Gastrocnemius medialis (tissue), 4 donors: Measurements from ENCODE around the gene INTS13. TPM values are rescaled to one million over a fixed set of nuclear protein-coding genes. Genes with fewer than 3 reads are reported as not detected.

Experiments
- ATAC-seq, 2 donors: fragments of 150-250 bp; one replicate each; pipeline ENCODE4 v1.9.1; 2016
- DNase-seq, 2 donors: peaks; one replicate each; pipeline ENCODE4 v3.0.0-alpha.2; 2019
- H3K27ac ChIP-seq, 4 donors: fragments of 200-600 bp; sonication (generic); 1 replicate in 1 of 4; 2 replicates in 3 of 4; pipeline ENCODE4 v1.5.1; 2016 to 2018; ENCODE audit warnings: mild to moderate bottlenecking in 2 of 4, moderate library complexity in 1 of 4
- H3K27me3 ChIP-seq, 3 donors: fragments of 200-600 bp; sonication (generic) in 2 of 3; 1 replicate in 1 of 3; 2 replicates in 2 of 3; pipeline versions ENCODE4 v1.5.1 to v1.6.0; 2016 to 2019; ENCODE audit warnings: mild to moderate bottlenecking in 1 of 3, moderate library complexity in 1 of 3
- H3K36me3 ChIP-seq, 2 donors: fragments of 200-600 bp; sonication (generic) in 1 of 2; one replicate each; pipeline ENCODE4 v1.5.1; 2017 to 2018
- H3K4me1 ChIP-seq, 2 donors: fragments of 200-600 bp; sonication (generic) in 1 of 2; one replicate each; pipeline ENCODE4 v1.5.1; 2016 to 2017; ENCODE audit warnings: mild to moderate bottlenecking in 2 of 2
- H3K4me3 ChIP-seq, 4 donors: fragments of 200-600 bp; sonication (generic) in 3 of 4; 1 replicate in 1 of 4; 2 replicates in 3 of 4; pipeline ENCODE4 v1.5.1; 2016 to 2019; ENCODE audit warnings: mild to moderate bottlenecking in 2 of 4
- H3K9me3 ChIP-seq, 3 donors: fragments of 200-600 bp; sonication (generic) in 2 of 3; 1 replicate in 1 of 3; 2 replicates in 2 of 3; pipeline ENCODE4 v1.5.1; 2016 to 2019
- CTCF ChIP-seq, 5 experiments: fragments of 450-650 bp in 3 of 5; fragments of 200-600 bp in 2 of 5; sonication (generic) in 2 of 5; IDR thresholded peaks in 4 of 5; conservative IDR thresholded peaks in 1 of 5; 1 replicate in 4 of 5; 2 replicates in 1 of 5; pipeline ENCODE4 v1.5.1; 2016 to 2019; ENCODE audit warnings: antibody characterized with exemption in 5 of 5, mild to moderate bottlenecking in 3 of 5, moderate library complexity in 3 of 5
- POLR2A ChIP-seq, 2 donors: fragments of 450-650 bp; IDR thresholded peaks; one replicate each; pipeline ENCODE4 v1.6.1; 2017; ENCODE audit warnings: antibody characterized with exemption in 2 of 2, mild to moderate bottlenecking in 2 of 2, moderate library complexity in 2 of 2
- in situ Hi-C, 4 donors: fragments of 200-750 bp; cut with MboI; loops; one replicate each; pipeline versions ENCODE4 v1.15.0 to v1.8.0; 2017; ENCODE audit warnings: low sequenced_read_pairs in 4 of 4
- intact Hi-C: fragments of 100-400 bp; cut with DNase I; formaldehyde crosslinking; loops from one replicate; pipeline ENCODE4 v1.15.1; 2023; ENCODE audit warnings: low total_unique reads
- total RNA-seq, 4 donors: library from RNA; depleted of rRNA; stranded (reverse); fragments of >200 nt; gene quantifications; one replicate each; pipeline versions ENCODE4 v1.1.0 to v1.2.3, GENCODE V29; 2016

Gene INTS13
- total RNA-seq, 4 donors from 2014 or later = 21.3 to 39.9 (median 32.7) TPM

DNA sequence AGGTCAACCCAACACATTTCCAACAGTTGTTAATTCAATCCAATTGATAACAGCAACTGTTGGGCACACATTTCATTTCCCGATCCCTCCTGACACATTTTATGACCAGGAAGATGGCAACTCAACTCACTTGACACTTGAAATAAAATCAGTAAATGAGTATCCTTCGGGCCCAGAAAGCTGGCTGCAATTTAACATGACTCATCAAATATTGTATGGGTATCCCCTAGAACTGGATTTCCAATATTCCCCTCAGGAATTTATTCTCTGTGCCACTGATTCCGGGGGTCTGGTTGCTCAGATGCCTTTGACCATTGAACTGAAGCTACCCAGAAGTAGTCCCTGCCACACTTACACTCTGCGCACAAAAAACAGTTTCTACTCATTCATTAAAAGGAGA is 42.1 kb downstream of the INTS13 start:
- Histone ChIP-seq H3K27me3 (no peaks in the 10 kb centered on the region), H3K36me3 (peaks cover 0 to 10% of the 10 kb centered on the region in 2 donors), H3K27ac (no peak overlapping the region), H3K4me1 (no peaks in the 10 kb centered on the region), H3K9me3 (no peaks in the 10 kb centered on the region), H3K4me3 (no peak overlapping the region)
- no peak for DNase-seq
- intact Hi-C loops (no loop called here), in situ Hi-C loops (no loop called here)
- TF ChIP-seq POLR2A (IDR thresholded peaks at IDR 0.05) (no peak), CTCF (IDR thresholded peaks at IDR 0.05 in 4 of 5, conservative IDR thresholded peaks at IDR 0.05 in 1 of 5) (no peak)
- ATAC-seq = no peak

DNA sequence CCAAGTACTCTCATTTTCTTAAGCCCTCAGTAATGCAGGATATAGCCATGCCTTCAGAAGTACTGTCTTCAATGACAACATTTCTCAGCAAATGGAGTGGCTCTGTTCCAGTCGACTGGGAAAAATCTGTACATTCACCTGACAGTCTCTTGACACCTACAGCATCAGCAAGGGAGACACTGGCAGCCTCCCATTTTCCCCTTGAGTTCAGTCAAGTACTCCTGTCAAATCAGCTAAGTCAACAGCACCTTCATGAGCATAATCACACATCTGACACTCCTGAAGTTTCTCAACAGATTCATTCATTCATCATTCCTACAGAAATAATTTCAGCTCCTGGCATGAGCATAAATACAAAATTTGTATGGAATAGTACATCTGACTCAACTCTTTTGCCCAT is 46.1 kb downstream of the INTS13 start:
- ATAC-seq (no peak), DNase-seq (no peak)
- no peak overlapping the region for H3K27ac ChIP-seq
- no peaks in the 10 kb centered on the region for H3K36me3 ChIP-seq
- no peaks in the 10 kb centered on the region for H3K9me3 ChIP-seq
- no peaks in the 10 kb centered on the region for H3K4me1 ChIP-seq
- H3K27me3 ChIP-seq = no peaks in the 10 kb centered on the region
- in situ Hi-C loops (loop anchor here in 1 of 4 donors (5.0 kb wide), 1 partner anchor 39 kb away; no protein-coding TSS in a partner anchor), intact Hi-C loops (no loop called here)
- no peak for TF ChIP-seq POLR2A (IDR thresholded peaks at IDR 0.05)
- TF ChIP-seq CTCF (IDR thresholded peaks at IDR 0.05 in 4 of 5, conservative IDR thresholded peaks at IDR 0.05 in 1 of 5) = no peak
- no peak overlapping the region for H3K4me3 ChIP-seq

DNA sequence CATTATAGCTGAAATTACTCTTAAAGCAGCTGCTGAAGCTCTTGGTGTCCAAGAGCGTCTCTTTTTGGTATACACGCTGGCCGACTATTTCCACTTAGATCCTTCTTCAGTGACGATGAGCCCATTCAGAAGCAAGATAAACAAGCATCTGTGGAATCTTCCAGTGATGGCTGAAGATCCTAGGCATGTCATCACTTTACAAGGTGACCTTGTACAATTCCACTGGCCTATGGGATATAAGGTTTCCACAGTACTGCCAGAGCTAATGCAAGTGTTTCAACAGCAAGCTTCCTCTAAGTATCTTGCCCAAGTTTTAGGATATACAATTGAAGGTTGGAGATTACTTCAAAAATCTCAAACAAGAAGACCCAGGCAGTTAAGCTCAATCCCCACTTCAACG is 47.0 kb downstream of the INTS13 start:
- Histone ChIP-seq H3K27ac (no peak overlapping the region), H3K4me3 (no peak overlapping the region), H3K36me3 (no peaks in the 10 kb centered on the region), H3K27me3 (no peaks in the 10 kb centered on the region), H3K4me1 (no peaks in the 10 kb centered on the region), H3K9me3 (no peaks in the 10 kb centered on the region)
- in situ Hi-C loops (loop anchor here in 1 of 4 donors (5.0 kb wide), 1 partner anchor 38 kb away; no protein-coding TSS in a partner anchor), intact Hi-C loops (no loop called here)
- peak in 1 of 2 donors; percentile 49 for ATAC-seq
- DNase-seq = no peak
- TF ChIP-seq POLR2A (IDR thresholded peaks at IDR 0.05) (no peak), CTCF (IDR thresholded peaks at IDR 0.05 in 4 of 5, conservative IDR thresholded peaks at IDR 0.05 in 1 of 5) (no peak)

- Histone ChIP-seq H3K27me3 (no peaks in the 10 kb centered on the region), H3K36me3 (no peaks in the 10 kb centered on the region), H3K9me3 (no peaks in the 10 kb centered on the region), H3K27ac (no peak overlapping the region), H3K4me3 (peak overlapping the region in 1 of 4 donors; percentile 29), H3K4me1 (no peaks in the 10 kb centered on the region)
- ATAC-seq (peak; percentile 92 to 98), DNase-seq (peak; percentile 62 to 71)
- in situ Hi-C loops (loop anchor here in 1 of 4 donors (5.0 kb wide), 1 partner anchor 33 kb away; no protein-coding TSS in a partner anchor), intact Hi-C loops (loop anchor here (1.0 to 10.0 kb wide), 2 partner anchors 32 to 50 kb away; partner anchors contain the start of gene ITPR2)
- TF ChIP-seq POLR2A (IDR thresholded peaks at IDR 0.05) (no peak), CTCF (IDR thresholded peaks at IDR 0.05 in 4 of 5, conservative IDR thresholded peaks at IDR 0.05 in 1 of 5) (peak; percentile 77 to 97 (median 90))
These were observed 52.8 kb downstream of the INTS13 start for GRCh38 chr12:26884765-26885576.
